Keratinocyte (primary cell): ENCODE measurements around the gene ADAMTS7.
"Not testable (repeated sequence)": the region's sequence is repeated elsewhere in the genome, so short reads cannot be mapped to it uniquely, and the experiment has no call there.

Experiments used
- CTCF ChIP-seq, 3 experiments: IDR thresholded peaks in 1 of 3; conservative IDR thresholded peaks in 1 of 3; optimal IDR thresholded peaks in 1 of 3; 2 replicates in 2 of 3; 3 replicates in 1 of 3; pipeline versions ENCODE3 to v1.5.1; 2011; ENCODE audit warnings: low read length in 3 of 3, mild to moderate bottlenecking in 3 of 3, moderate library complexity in 2 of 3, control low read depth in 1 of 3, inconsistent platforms in 1 of 3; ENCODE audit not compliant: insufficient read depth in 2 of 3; ENCODE audit errors: extremely low read depth in 1 of 3
- EZH2 ChIP-seq: IDR thresholded peaks from one replicate; pipeline ENCODE4 v1.6.1; 2012; ENCODE audit warnings: inconsistent platforms, mild to moderate bottlenecking, low read length, moderate library complexity

- TF ChIP-seq CTCF (optimal IDR thresholded peaks at IDR 0.05 in 1 of 3, IDR thresholded peaks at IDR 0.05 in 1 of 3, conservative IDR thresholded peaks at IDR 0.05 in 1 of 3; ENCODE audit: extremely low read depth in 1 of 3, insufficient read depth in 2 of 3, low read length in 3 of 3); EZH2: not testable (repeated sequence)
Observed at GRCh38 chr15:78760091-78760882, 51.0 kb downstream of the ADAMTS7 start.
